K562 (cell line): ENCODE data around the gene FN1.

ENCODE experiments used
- CTCF ChIP-seq, 3 experiments: IDR thresholded peaks in 2 of 3; conservative IDR thresholded peaks in 1 of 3; 2 replicates each; pipeline ENCODE4 v1.5.1; 2011 to 2012; ENCODE audit warnings: low read length in 3 of 3, mild to moderate bottlenecking in 3 of 3, control low read depth in 2 of 3, improper control_type of control experiment in 1 of 3, inconsistent platforms in 1 of 3, low read depth in 1 of 3, mixed read lengths in 1 of 3, moderate library complexity in 1 of 3; ENCODE audit not compliant: insufficient read depth in 2 of 3
- EGR1 ChIP-seq: fragments of 450-650 bp; conservative IDR thresholded peaks from 2 replicates; pipeline ENCODE4 v1.6.1; 2017; ENCODE audit warnings: mild to moderate bottlenecking
- GTF2A2 ChIP-seq: IDR thresholded peaks from 2 replicates; pipeline ENCODE4 v1.6.1; 2016; ENCODE audit warnings: mild to moderate bottlenecking, missing genetic modification characterization, missing compliant biosample characterization
- POLR2AphosphoS5 ChIP-seq: IDR thresholded peaks from 2 replicates; pipeline ENCODE4 v1.6.1; 2011; ENCODE audit warnings: mild to moderate bottlenecking, low read depth, low read length, moderate library complexity; ENCODE audit not compliant: control insufficient read depth, insufficient read depth
- SMARCA5 ChIP-seq: fragments of 450-650 bp; IDR thresholded peaks from 2 replicates; pipeline ENCODE4 v1.6.1; 2016
- ZBTB33 ChIP-seq: sonication (generic); formaldehyde crosslinking; IDR thresholded peaks from 2 replicates; pipeline ENCODE4 v1.8.1; 2023; ENCODE audit warnings: mild to moderate bottlenecking, missing genetic modification reagents

GRCh38 chr2:215358312-215358845 lies 77.5 kb downstream of the FN1 start:
- TF ChIP-seq GTF2A2 (tag) (no peak), ZBTB33 (no peak), EGR1 (no peak), POLR2AphosphoS5 (no peak), SMARCA5 (no peak), CTCF (IDR thresholded peaks at IDR 0.05 in 2 of 3, conservative IDR thresholded peaks at IDR 0.05 in 1 of 3; ENCODE audit: insufficient read depth in 2 of 3, low read depth in 1 of 3, low read length in 3 of 3) (no peak)
